ENCODE results near the gene TRAP1.

Gene TRAP1

GRCh38 chr16:3712861-3713372 is 4.4 kb downstream of the TRAP1 start:
- DNase-seq: no peak

GRCh38 chr16:3706253-3707012 is 10.9 kb downstream of the TRAP1 start:
- DNase-seq: no peak

- no peak for DNase-seq
Measured at GRCh38 chr16:3702082-3702481, 15.2 kb downstream of the TRAP1 start.

GRCh38 chr16:3701531-3701930 is 15.8 kb downstream of the TRAP1 start:
- DNase-seq: no peak

GRCh38 chr16:3698941-3699340 is 18.4 kb downstream of the TRAP1 start:
- no peak for DNase-seq

- no peak for DNase-seq
Measured at GRCh38 chr16:3696425-3697218, 20.7 kb downstream of the TRAP1 start.

GRCh38 chr16:3695610-3696369 is 21.5 kb downstream of the TRAP1 start:
- DNase-seq: no peak

- DNase-seq: no peak
Measured at GRCh38 chr16:3694051-3694450, 23.3 kb downstream of the TRAP1 start.

GRCh38 chr16:3691761-3692160 is 25.6 kb downstream of the TRAP1 start:
- no peak for DNase-seq

- DNase-seq: no peak
Measured at GRCh38 chr16:3690980-3691720, 26.2 kb downstream of the TRAP1 start.

GRCh38 chr16:3690470-3690928 is 26.8 kb downstream of the TRAP1 start:
- peak; percentile 72 for DNase-seq

- no peak for DNase-seq
Measured at GRCh38 chr16:3689731-3690130, 27.6 kb downstream of the TRAP1 start.

GRCh38 chr16:3687792-3688191 is 29.5 kb downstream of the TRAP1 start:
- no peak for DNase-seq

- no peak for DNase-seq
Measured at GRCh38 chr16:3687021-3687420, 30.3 kb downstream of the TRAP1 start.

- no peak for DNase-seq
Measured at GRCh38 chr16:3681206-3681605, 36.1 kb downstream of the TRAP1 start.

- DNase-seq: no peak
Measured at GRCh38 chr16:3677994-3678393, 39.3 kb downstream of the TRAP1 start.

GRCh38 chr16:3675601-3676130 is 41.7 kb downstream of the TRAP1 start:
- DNase-seq: no peak

GRCh38 chr16:3674513-3675295 is 42.6 kb downstream of the TRAP1 start:
- DNase-seq: no peak

- no peak for DNase-seq
Measured at GRCh38 chr16:3673676-3674377, 43.5 kb downstream of the TRAP1 start.

GRCh38 chr16:3673201-3673600 is 44.1 kb downstream of the TRAP1 start:
- no peak for DNase-seq

All from central memory CD4-positive, alpha-beta T cell (primary cell).